ENCODE data around the gene DBF4. TPM values are rescaled to one million over a fixed set of nuclear protein-coding genes. Genes with fewer than 3 reads are reported as not detected.
A peak's percentile ranks its signal among the peaks of the same experiment; 100 is the strongest.

DBF4 gene
- total and polyA plus RNA-seq, 9 of the 15 experiments (the other 6 are each of a cell fraction or from before 2014, with no cell fraction given): 37.8 to 145 (median 104) TPM

DNA sequence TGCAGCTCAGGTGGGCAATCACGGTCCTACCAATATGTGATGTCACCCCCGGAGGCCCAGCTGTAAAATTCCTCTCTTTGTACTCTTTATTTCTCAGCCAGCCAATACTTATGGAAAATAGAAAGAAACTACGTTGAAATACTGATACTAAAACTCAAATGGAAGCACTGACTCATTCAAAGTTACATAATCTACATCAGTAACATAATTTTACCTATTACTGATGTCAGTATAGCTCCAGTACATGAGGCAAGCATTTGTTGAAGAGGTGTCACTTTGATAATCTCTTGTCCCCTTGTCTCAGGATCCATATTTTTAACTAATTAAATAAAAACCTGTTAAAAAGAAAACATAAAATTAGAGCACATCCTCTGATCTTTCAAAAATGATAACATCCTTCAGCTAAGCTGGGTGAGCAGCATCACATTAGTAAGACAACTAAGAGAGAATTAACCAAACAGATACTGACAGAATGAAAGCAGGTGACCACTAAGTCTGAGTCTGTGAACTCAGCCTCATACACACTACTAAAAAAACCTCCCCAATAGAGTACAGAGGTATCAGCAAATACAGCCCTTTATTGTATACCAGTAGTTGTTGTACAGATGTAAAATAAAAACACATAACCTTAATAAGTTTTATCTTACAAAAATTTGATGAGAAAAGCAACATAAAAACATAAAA, 17.7 kb upstream of the DBF4 start:
- 100% methylated on average over 3 of the region's 3 CpGs for WGBS (ENCODE audit: insufficient coverage, low coverage, missing lambda C conversion rate)

GRCh38 chr7:87866089-87866488, 10.2 kb upstream of the DBF4 start:
- no peaks in the 10 kb centered on the region for H3K27me3 ChIP-seq (ENCODE audit: control insufficient read depth in 2 of 2, insufficient read depth in 2 of 2, low read length in 2 of 2)
- H2AFZ ChIP-seq (ENCODE audit: low read depth, low read length): no peak overlapping the region
- WGBS (ENCODE audit: insufficient coverage, low coverage, missing lambda C conversion rate): 64% methylated on average over 2 of the region's 2 CpGs
- in situ Hi-C loops (cut with MboI) (no loop called here), intact Hi-C loops (cut with micrococcal nuclease) (no loop called here)
- no TSS peak for BruUV-seq (replicated peaks)
- H3K4me2 ChIP-seq (ENCODE audit: insufficient read depth, low read length): no peak overlapping the region
- DNase-seq (ENCODE audit: extremely low read depth in 1 of 4, low spot score in 3 of 4): no peak
- H3K9me1 ChIP-seq (ENCODE audit: control insufficient read depth, insufficient read depth, low read length): no peaks in the 10 kb centered on the region
- H3K27ac ChIP-seq (ENCODE audit: extremely low read depth, low read depth, low read length): no peak overlapping the region
- no peak for FAIRE-seq
- no peak for ATAC-seq
- H3K4me1 ChIP-seq (replicated peaks in 1 of 2; ENCODE audit: control insufficient read depth in 2 of 2, insufficient read depth in 2 of 2, low read length in 2 of 2): no peaks in the 10 kb centered on the region; a peak in 1 of 5 replicates
- peaks cover 52% of the 10 kb centered on the region for H3K36me3 ChIP-seq (ENCODE audit: control insufficient read depth, insufficient read depth, low read length)
- H4K20me1 ChIP-seq (replicated peaks; ENCODE audit: control insufficient read depth, insufficient read depth, low read length): no peaks in the 10 kb centered on the region
- ChIA-PET POLR2A (no interaction called here), CTCF (ENCODE audit: low intra/inter-chr PET ratio) (no interaction called here)
- TF ChIP-seq FOXJ2 (tag; IDR thresholded peaks at IDR 0.05) (peak; percentile 30; the same call in 1 of the 2 replicates), HMG20B (CRISPR knock-in tag; IDR thresholded peaks at IDR 0.05) (no peak)
- peaks cover 78% of the 10 kb centered on the region for H3K79me2 ChIP-seq (ENCODE audit: control insufficient read depth, insufficient read depth, low read length)
- no peak overlapping the region for H3K4me3 ChIP-seq
- no peak overlapping the region for H3K9ac ChIP-seq (ENCODE audit: insufficient read depth in 1 of 2, low read depth in 2 of 2, low read length in 2 of 2)
- peaks cover 7% of the 10 kb centered on the region for H3K9me3 ChIP-seq (replicated peaks; ENCODE audit: control insufficient read depth, insufficient read depth, low read depth, low read length)

More for the DNA sequence above, 17.7 kb upstream of the DBF4 start:
- CTCF ChIA-PET (ENCODE audit: low intra/inter-chr PET ratio): no interaction called here
- ATAC-seq (no peak), DNase-seq (ENCODE audit: extremely low read depth in 1 of 4, low spot score in 3 of 4) (no peak), FAIRE-seq (no peak)
- no peak overlapping the region for H3K27ac ChIP-seq (ENCODE audit: extremely low read depth, low read depth, low read length)
- TF ChIP-seq, protein P1, sequence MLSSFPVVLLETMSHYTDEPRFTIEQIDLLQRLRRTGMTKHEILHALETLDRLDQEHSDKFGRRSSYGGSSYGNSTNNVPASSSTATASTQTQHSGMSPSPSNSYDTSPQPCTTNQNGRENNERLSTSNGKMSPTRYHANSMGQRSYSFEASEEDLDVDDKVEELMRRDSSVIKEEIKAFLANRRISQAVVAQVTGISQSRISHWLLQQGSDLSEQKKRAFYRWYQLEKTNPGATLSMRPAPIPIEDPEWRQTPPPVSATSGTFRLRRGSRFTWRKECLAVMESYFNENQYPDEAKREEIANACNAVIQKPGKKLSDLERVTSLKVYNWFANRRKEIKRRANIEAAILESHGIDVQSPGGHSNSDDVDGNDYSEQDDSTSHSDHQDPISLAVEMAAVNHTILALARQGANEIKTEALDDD (IDR thresholded peaks at IDR 0.05): no peak
- TF ChIP-seq MCM2 (IDR thresholded peaks at IDR 0.05; ENCODE audit: low read depth) (no peak), PTRF (tag; IDR thresholded peaks at IDR 0.05) (no peak)
- H3K79me2 ChIP-seq (ENCODE audit: control insufficient read depth, insufficient read depth, low read length): peaks cover 20% of the 10 kb centered on the region
- H3K9me3 ChIP-seq (replicated peaks; ENCODE audit: control insufficient read depth, insufficient read depth, low read depth, low read length): no peaks in the 10 kb centered on the region
- intact Hi-C loops (cut with micrococcal nuclease) (no loop called here), in situ Hi-C loops (cut with MboI) (no loop called here)
- H3K9me1 ChIP-seq (ENCODE audit: control insufficient read depth, insufficient read depth, low read length): no peaks in the 10 kb centered on the region
- no peaks in the 10 kb centered on the region for H3K27me3 ChIP-seq (ENCODE audit: control insufficient read depth in 2 of 2, insufficient read depth in 2 of 2, low read length in 2 of 2)
- H3K4me1 ChIP-seq (replicated peaks in 1 of 2; ENCODE audit: control insufficient read depth in 2 of 2, insufficient read depth in 2 of 2, low read length in 2 of 2): no peaks in the 10 kb centered on the region
- no TSS peak for BruUV-seq (replicated peaks)
- H4K20me1 ChIP-seq (replicated peaks; ENCODE audit: control insufficient read depth, insufficient read depth, low read length): no peaks in the 10 kb centered on the region
- H3K4me2 ChIP-seq (ENCODE audit: insufficient read depth, low read length): no peak overlapping the region
- no peak overlapping the region for H2AFZ ChIP-seq (ENCODE audit: low read depth, low read length)
- H3K36me3 ChIP-seq (ENCODE audit: control insufficient read depth, insufficient read depth, low read length): peaks cover 64% of the 10 kb centered on the region
- H3K9ac ChIP-seq (ENCODE audit: insufficient read depth in 1 of 2, low read depth in 2 of 2, low read length in 2 of 2): no peak overlapping the region
- no peak overlapping the region for H3K4me3 ChIP-seq
- POLR2A ChIA-PET: interaction anchor here (0.6 kb wide), 1 partner anchor 224 kb away, joined by 3 read pairs; no protein-coding TSS in a partner anchor

Measured in K562 (cell line).